HG03135 (cell line): ENCODE data around the gene SLC7A11.

Experiments
- ATAC-seq: cut with Tn5 transposase; IDR thresholded peaks from one replicate; pipeline ENCODE4 v1.9.1; 2021; ENCODE audit warnings: mild to moderate bottlenecking, moderate library complexity; ENCODE audit not compliant: unreplicated experiment

The SLC7A11 gene

DNA sequence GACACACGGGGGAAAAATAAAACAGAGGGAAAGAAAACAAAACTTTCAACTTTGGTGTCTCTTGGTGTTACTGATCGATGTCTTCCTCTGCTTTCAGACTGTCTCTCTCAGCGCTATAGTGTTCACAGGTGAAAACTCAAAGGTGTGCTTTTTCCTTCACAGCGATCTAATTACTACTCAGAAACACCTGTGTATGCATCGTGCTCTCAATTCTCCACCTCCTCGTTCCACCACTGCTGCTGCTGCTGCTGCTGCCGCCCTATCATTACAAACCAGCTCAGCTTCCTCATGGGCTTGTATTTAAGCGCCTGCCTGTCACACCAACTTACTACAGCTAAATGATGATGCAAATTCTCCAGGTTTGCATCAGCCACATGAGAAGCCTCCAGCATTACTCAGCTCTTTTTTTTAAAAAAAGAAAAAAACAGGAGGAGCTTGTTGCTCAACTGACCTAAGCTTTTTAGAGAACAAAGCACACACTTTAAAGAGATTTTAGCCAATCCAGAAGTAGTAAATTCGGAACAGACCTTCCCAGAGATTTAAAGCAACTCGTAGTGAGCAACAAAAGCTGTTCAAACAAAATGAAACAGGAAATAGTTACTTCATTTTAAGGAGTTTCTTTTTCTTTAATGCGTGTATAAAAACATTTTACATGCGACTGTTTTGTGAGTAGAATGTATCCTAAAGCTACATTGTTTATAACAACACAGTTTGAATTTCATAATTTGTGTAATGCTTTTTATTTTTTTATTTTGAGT lies at the start of gene SLC7A11:
Gene SLC7A11 (minus strand): TSS at position 274 of the 758 bp plus-strand sequence. CDS start 280 bp downstream, outside the sequence.
- ATAC-seq = peak; percentile 100

DNA sequence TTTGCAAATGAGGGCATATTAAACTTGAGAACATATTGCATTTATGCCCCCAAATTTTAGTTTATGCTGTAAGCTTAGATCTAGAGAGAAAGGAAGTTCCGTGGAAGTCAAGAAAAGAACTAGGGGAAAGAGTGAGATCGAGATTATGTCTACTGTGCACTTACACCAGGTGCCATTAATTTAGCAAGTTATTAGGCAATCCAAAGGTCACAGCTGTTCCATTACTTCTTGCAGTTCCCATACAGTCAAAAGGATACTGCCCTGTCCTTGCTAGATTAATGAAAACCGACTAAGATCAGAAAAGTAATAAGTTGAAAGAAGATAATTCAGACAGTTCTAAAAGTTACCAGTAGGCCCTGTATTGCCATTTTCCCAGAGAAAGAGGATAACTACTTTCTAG lies 49.3 kb upstream of the SLC7A11 start:
- ATAC-seq = no peak

DNA sequence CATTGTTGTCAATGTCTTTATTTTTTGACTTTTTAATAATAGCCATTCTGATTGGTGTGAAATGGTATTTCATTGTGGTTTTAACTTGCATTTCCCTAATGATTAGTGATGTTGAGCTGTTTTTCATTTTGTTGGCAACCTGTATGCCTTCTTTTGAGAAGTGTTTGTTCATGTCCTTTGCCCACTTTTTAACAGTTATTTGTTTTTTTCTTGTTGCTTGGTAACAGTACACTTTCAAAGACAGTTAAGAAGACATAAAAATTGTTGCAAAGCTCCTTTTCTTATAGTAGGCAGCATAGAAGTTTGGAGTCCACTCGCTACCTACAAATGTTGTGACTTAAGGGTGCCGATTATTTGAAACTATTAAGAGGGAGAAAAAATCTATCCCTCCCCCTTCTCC lies 48.7 kb upstream of the SLC7A11 start:
- no peak for ATAC-seq

DNA sequence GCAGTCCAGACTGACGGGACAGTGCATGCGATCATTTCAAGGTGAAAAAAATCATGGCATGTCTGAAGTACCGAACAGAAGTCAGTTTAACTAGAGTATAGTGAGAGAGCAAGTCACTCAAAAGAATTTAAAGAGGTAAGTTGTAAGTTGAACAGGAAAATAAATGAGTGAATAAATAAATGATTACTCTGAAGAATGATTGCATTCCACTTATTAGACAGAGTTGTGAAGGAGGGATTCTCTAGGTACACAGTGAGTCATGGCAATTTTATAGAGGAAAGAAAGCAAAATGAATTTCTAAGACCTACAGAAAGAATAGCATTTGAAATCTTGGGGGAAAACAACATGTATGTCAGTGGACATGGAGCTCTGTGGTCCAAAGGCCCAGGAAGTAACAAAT lies 37.1 kb upstream of the SLC7A11 start:
- ATAC-seq = no peak

DNA sequence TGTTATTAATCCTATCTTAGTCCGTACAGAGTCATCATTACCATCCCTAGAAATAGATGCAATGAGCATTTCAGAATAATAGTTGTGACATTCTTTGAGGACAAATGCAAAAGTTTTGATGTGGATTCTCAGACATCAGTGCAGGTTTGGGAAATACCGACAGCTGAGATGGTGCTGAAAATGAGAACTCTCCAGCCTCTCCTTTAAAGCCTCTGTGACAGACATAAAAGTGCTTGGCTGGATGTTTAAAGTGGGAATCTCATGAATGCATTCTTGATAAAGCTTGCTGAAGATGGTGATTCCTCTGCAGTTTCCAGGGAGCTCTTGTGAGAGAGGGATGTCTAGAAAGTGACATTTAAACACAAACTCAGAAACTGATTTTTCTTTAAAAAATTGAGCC lies 35.0 kb upstream of the SLC7A11 start:
- no peak for ATAC-seq

DNA sequence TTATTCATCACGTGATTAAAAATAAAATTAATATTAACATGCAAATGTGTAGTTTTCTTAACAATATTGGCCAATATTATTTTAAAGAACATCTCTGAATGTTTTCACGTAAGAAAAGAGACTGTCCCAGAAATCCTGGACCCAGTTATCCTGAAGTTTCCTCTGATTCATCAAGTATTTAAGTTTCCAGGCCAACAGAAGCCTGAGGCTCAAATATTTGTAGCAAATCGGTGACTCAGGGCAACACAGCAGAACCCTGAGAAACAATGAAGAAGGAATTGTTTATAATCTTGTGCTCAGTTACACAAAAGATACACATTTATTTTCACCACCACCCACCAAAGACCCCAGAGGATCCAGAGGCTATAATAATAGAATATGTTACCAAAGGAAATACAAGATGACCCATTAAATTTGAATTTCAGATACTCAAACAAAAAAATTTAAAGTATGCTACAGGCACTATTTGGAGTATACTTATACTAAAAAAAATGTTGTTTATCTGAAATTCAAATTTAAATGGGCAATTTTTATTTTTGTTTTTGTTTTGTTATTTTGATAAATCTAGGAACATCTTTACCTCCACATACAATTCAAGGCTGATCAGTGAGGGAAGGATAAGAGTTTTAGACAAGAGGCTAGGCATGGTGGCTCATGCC lies 33.9 kb upstream of the SLC7A11 start:
- ATAC-seq = no peak

DNA sequence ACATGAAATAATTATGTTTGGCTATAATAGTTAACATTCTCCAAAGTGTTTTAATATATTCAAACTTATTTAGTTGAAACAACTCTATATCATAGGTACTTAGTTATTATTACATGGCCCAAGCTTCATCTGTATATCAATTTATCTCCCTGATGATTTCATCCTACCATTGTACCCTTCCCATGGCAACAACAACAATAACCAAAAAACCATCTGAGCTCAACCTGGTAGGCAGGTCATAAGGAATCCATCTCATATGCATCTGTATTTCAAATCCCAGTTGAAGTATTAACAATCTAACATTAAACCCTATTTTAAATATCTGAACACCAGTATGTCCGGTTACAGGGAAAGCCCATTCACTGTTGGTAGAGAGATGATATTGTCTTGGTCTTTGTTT lies 33.1 kb upstream of the SLC7A11 start:
- ATAC-seq = no peak

DNA sequence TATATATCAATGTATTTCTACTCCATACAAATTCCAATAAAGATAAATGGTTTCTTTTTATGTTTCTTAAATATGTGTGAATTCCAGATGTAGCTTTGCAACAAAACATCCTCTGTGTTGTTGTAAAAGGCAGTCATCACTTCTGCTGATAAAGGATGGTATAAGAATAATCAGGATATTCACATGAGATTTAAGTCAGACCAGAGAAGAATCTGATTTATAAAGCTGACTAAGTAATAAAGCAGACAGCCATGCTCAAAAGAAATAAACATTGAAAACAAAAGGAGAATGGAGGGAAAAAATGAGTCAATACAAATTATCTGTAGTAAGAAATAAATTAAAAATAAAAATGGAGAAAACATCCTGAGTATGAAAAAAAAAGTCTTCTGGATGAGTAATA lies 27.0 kb upstream of the SLC7A11 start:
- no peak for ATAC-seq

DNA sequence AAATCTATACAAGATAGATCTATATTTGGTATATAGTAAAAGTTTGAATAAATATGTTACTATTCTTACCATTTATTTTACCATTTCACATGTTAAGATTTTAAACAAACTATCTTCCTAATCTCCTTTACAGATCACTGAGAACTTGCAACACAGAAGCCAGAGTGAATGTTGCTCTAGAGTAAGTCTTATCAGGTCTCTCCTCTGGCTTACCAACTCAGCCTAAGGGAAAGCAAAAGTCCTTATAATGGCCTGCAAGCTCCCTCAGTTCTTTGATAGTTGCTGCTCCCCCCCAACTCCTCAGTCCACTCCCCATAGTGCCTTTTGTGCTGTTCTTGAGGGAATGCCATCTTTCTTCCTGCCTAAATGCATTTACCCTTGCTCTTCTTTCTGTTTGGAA lies 25.7 kb upstream of the SLC7A11 start:
- no peak for ATAC-seq

DNA sequence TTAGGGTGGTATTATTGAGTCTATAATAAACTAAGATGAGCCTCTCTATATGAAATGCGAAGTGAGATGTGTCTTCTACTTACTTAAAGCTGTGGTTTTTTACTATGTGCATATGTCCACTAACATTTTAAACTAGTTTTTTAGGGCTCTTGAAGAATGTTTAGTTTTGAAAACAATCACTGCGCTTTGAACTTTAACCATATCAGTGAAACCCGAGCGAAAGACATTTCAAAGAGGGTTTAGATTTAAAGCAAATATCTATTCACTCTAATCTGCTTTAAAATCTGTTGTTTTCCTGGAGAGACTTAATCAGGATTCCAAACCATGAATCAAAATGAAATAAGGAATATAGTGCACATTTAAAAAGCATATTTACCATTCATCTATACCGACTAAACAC lies 24.8 kb upstream of the SLC7A11 start:
- no peak for ATAC-seq

DNA sequence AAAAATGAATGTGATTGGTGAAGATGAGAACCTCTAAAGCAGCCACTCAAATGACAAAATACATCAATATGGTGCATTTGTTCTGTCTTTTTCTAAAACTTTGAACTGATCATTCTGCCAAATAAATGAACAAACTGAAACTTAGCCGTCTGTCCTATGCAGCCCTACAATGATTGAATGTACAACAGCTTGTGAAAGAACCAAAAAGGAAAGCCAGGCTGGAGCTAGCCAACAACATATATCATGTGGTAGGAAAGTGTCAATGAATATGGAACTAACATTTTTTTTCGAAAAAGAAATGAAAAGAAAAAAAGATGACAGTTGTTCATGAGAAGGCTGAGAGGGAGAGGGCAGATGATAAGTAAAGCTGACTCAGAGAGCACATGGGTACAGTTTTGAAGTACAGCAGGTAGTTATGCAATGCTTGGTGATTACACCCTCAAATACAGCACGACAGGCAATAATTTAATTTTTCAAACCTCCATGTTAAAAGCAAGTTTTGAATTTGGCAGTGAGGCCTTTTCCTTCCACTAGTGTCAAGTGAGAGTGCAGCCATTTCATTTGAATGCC lies 21.2 kb upstream of the SLC7A11 start:
- no peak for ATAC-seq

DNA sequence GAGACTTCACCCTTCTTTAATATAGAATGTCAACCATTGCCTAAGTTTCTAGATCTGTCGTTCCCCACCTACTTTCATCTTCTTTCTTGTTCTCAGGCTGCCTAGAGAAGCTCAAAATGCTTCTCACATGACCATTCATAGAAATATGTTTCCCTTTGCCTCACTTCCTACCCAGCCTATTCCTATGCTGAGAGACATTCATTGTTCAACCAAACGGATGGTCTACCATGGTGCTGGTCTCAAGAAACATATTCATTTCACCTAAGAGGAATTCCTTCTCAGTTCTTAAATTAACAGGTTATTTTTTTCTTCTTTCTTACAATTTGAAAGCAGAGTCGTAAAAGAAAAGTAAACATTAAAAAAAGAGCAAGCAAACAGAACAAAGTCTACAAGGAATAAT lies 20.3 kb upstream of the SLC7A11 start:
- no peak for ATAC-seq

DNA sequence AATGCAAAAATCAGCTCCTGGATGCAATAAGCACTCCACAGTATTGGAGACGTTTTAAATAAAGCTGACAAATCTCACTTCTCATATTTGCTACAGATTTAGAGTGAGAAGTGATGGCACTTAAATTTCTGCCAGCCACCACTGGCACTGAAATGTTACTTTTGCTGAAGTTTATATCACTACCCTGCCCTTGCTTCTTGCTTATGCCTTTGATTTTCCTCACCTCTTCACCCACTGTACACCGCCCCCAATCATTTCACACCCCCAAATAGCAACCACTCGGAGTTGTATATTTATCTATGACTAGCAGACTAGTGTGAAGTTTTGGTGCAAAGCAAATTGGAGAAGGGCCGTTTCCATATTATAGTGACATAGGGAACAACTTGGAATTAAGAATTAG lies 19.9 kb upstream of the SLC7A11 start:
- ATAC-seq = no peak

DNA sequence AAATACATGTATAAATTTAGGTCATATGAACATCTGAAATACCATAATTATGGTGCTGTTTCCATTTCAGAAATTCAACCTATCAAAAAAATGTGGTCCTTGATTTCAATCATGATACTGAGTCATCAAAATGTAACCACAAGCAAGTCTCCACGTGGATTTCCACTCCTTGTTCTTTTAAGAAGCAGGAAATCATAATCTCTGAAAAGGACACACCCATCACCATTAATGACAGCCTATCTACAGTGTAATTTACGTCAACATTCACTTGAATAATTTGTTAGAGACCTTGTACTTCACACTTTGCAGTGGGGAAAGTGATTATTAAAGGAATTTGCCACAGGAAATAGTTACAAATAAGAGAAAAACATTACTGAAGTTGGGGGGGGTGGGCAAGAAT lies 17.7 kb upstream of the SLC7A11 start:
- no peak for ATAC-seq

DNA sequence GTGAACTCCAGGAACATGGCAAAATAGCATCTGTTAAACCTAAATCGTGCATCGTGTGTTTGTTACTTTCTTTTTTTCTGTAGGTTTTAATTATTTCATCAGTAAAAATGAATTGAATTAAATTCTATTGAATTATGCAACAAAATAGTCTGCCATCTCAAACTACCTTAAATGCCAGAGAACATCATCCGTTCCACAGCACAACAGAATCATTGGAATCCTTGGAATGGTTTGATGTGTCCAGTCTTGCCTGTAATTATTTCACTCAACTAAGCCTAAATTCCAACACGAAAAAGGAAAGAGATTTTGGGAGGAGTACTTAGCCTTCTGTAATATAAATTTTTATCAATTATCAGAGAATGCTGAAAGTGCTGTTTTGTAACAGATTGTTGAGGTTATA lies 17.1 kb upstream of the SLC7A11 start:
- ATAC-seq = no peak

DNA sequence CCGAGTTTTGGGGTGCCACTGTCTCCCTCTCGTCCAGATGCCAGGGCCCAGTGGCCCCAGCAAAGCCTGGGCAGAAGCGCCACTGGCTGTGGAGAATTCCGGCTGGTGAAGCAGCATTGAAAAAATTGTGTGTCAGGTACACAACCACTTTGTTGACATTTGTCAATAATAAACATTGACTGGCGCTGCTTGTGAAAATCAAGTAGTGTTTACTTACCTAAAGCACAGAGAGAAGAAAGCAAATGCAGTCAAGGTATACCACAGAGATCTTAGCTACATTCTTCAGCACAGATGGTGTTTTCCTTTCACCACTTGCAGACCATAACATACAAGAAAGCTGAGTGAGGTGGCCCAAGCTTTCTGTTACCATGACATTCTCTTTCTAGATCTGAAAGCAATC lies 14.5 kb upstream of the SLC7A11 start:
- ATAC-seq = no peak

DNA sequence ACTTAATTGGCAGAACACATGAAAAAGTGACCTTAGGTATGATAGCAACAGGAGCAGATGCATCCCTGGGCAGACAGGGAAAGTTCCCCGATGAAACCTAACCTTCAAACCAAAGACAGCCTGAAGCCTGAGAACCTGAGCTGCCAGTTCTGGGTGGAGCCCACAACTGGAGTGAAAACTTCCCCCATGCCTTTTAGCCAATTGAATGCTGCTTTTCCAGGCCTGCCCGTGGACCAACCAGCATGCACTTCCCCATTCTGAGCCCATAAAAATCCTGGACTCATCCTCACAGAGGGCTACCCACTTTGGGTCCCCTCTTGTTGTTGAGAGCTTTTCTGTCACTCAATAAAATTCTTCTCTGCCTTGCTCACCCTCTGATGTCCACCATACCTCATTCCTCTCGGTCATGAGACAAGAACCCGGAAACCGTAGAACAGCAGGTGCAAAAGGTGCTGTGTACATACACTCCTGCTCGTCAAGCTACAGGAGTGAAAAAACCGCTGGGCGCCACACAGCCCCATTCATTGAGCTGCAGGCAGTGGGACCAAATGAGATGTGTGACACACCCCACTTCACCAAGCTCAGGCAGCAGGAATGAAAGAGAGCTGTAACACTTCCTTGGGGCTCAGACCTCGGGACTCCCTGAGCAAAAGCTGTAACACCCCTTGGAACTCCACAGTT lies 13.9 kb upstream of the SLC7A11 start:
- ATAC-seq = no peak

DNA sequence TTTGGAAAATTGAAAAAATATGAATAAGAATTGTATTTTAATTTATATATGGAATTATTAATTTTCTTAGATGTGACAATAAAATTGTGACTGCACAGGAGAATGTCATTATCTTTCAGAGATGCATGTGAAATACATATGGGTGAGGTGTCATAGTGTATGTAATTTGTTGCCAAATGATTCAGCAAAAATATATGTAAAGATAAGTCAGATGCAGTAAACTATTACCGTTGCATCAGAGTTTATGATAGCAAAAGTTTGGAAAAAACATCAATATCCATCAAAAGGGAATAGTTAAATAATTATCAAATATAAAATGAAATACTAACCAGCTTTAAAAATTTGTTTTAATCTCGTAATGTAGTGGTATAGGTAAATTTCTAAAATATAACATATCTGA lies 10.4 kb upstream of the SLC7A11 start:
- ATAC-seq = no peak

DNA sequence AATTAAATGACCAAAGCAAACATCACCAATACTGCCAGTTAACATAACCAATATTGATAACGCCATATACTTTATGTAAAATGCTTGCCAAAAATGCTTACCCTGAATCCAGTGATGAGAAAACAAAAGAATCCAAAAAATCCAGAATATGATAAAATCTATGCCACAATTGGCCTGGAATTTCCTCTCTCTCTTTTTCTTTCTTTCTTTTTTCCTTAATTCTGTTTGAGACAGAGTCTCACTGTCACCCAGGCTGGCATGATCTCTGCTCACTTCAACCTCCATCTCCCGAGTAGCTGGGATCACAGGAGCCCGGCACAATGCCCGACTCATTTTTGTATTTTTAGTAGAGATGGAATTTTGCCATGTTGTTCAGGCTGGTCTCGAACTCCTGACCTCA lies 9.8 kb upstream of the SLC7A11 start:
- no peak for ATAC-seq

DNA sequence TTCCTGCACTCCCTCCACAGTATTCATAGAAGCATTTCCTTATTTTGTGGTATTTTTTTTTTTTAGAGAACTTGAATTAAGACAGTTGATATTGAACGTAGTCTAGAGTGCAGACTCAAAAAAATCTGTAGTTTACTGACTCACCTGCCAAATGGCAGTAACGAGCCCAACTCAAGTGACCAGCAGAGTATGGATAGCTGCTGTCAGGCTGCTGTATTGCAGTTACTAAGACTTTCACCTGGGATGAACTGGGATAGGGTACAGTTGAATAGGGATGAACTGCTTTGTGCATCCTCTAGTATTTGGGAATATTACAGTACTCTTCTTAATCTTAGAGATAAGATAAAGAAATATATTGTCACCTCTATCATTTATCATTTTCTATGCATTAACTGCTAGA lies 7.0 kb upstream of the SLC7A11 start:
- no peak for ATAC-seq

DNA sequence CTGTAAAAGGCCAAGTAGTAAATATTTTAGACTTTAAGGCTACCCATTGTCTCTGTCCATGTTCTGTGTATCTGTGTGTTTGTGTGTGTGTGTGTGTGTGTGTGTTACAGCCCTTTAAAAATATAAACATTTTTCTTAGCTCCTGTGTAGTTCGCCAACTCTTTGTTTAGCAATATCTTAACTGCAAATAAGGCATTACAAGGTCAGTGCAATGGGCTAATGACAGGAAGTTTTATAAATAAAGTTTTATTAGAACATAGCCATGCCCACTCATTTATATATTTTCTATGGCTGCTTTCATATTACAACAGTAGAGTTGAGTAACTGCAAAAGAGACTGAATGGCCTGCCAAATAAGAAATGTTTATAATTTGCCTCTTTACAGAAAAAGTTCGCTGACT lies 5.9 kb upstream of the SLC7A11 start:
- ATAC-seq = no peak

DNA sequence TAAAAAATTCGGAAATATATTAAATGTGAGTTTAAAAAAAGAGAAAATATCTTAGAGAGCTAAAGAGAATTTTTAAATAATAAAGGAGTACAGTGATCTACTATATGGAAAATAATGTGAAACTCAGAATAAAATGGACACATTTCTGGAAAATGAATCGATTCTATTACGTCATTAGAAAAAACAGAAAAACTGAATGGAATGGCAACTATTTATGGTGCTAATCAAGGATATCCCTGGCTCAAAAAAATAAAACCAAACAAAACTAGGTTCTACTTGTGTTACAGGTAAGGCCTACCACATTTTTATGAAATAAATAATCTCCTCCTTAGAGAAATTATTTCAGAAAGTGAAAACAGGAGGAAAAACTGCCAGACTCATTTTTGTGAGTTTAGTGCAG lies 5.5 kb upstream of the SLC7A11 start:
- ATAC-seq = no peak
